GM21737 (cell line): Measurements from ENCODE around the gene RPS27.

Source experiments
- ATAC-seq: cut with Tn5 transposase; IDR thresholded peaks from one replicate; pipeline ENCODE4 v1.9.1; 2021; ENCODE audit warnings: mild to moderate bottlenecking, moderate library complexity; ENCODE audit not compliant: unreplicated experiment

Gene RPS27

GRCh38 chr1:153990468-153991150, at the start of gene RPS27:
TSS of gene RPS27 (plus strand) at chr1:153990762. CDS start at chr1:153990797, 35 bp downstream.
- ATAC-seq, result peak; percentile 77

- ATAC-seq, result no peak
These were observed 48.5 kb upstream of the RPS27 start for GRCh38 chr1:153941826-153942725.

- ATAC-seq, result no peak
These were observed 47.6 kb upstream of the RPS27 start for GRCh38 chr1:153942766-153943549.

- ATAC-seq, result no peak
These were observed 46.3 kb upstream of the RPS27 start for GRCh38 chr1:153944005-153944826.

- ATAC-seq, result no peak
These were observed 45.8 kb upstream of the RPS27 start for GRCh38 chr1:153944827-153945117.

GRCh38 chr1:153945131-153945794, 45.3 kb upstream of the RPS27 start:
- ATAC-seq, result peak; percentile 23

GRCh38 chr1:153945795-153946621, 44.6 kb upstream of the RPS27 start:
- ATAC-seq, result peak; percentile 60

- ATAC-seq, result peak; percentile 52
These were observed 43.8 kb upstream of the RPS27 start, which contains the start of gene DENND4B for GRCh38 chr1:153946622-153947241. TSS of gene DENND4B (minus strand) at chr1:153946718. CDS start at chr1:153944374, 2,344 bp downstream.

GRCh38 chr1:153951183-153951582, 39.4 kb upstream of the RPS27 start:
- no peak for ATAC-seq

- ATAC-seq, result no peak
These were observed 38.8 kb upstream of the RPS27 start for GRCh38 chr1:153951801-153952200.

GRCh38 chr1:153953859-153954365, 36.6 kb upstream of the RPS27 start:
- no peak for ATAC-seq

GRCh38 chr1:153954826-153955225, 35.7 kb upstream of the RPS27 start:
- ATAC-seq, result no peak

- ATAC-seq, result no peak
These were observed 33.4 kb upstream of the RPS27 start for GRCh38 chr1:153956997-153957715.

- peak; percentile 17 for ATAC-seq
These were observed 32.8 kb upstream of the RPS27 start for GRCh38 chr1:153957744-153958110.

- peak; percentile 73 for ATAC-seq
These were observed 32.2 kb upstream of the RPS27 start, which contains the start of gene CRTC2 for GRCh38 chr1:153958111-153958960. TSS of gene CRTC2 (minus strand) at chr1:153958612. CDS start at chr1:153958497, 115 bp downstream.

GRCh38 chr1:153958961-153959260, 31.7 kb upstream of the RPS27 start:
- no peak for ATAC-seq

- no peak for ATAC-seq
These were observed 31.1 kb upstream of the RPS27 start for GRCh38 chr1:153959454-153959853.
